ENCODE measurements around the gene C5orf46. TPM values are rescaled to one million over a fixed set of nuclear protein-coding genes. Genes with fewer than 3 reads are reported as not detected.

Gene C5orf46
- total and polyA plus RNA-seq, 10 donors: not detected

DNA sequence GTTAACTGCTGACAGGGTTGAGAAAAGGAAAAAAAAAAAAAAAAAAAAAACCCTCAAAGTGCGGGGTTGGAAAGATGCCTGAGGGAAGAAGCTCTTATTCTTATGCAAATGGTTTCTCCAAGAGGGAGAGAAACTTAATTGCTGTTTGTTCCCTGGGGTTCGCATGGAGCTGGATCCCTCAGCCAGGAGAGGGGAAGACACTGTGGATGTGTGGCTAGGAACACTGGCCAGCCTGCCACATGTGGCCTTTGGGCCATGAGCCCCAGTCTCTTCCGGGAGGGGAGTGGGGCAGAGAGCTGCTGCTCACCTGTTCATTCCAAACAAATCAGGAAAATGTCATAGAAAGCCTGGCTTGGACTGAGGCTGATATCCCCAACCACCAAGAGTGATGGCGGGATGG lies 37.2 kb downstream of the C5orf46 start:
- Histone ChIP-seq H3K9me3 (no peaks in the 10 kb centered on the region), H3K4me1 (no peaks in the 10 kb centered on the region), H3K4me3 (no peak overlapping the region), H3K27ac (no peak overlapping the region), H3K36me3 (no peaks in the 10 kb centered on the region), H3K27me3 (replicated peaks in 1 of 7) (no peaks in the 10 kb centered on the region)
- intact Hi-C loops (cut with DNase I; ENCODE audit: low total_unique reads): no loop called here
- TF ChIP-seq CTCF (IDR thresholded peaks at IDR 0.05 in 8 of 11, conservative IDR thresholded peaks at IDR 0.05 in 3 of 11) (no peak), POLR2AphosphoS5 (IDR thresholded peaks at IDR 0.05) (no peak), POLR2A (IDR thresholded peaks at IDR 0.05) (no peak)
- 46 to 66% (median 58%) methylated on average over 4 of the region's 4 CpGs for WGBS, 5 donors
- DNase-seq: no peak

GRCh38 chr5:147863454-147864158 lies 42.7 kb downstream of the C5orf46 start:
- no peaks in the 10 kb centered on the region for H3K27me3 ChIP-seq (replicated peaks in 1 of 7)
- no peaks in the 10 kb centered on the region for H3K9me3 ChIP-seq
- H3K4me3 ChIP-seq: no peak overlapping the region
- intact Hi-C loops (cut with DNase I; ENCODE audit: low total_unique reads): no loop called here
- WGBS, 5 donors: 36 to 52% (median 49%) methylated on average over 3 of the region's 3 CpGs
- H3K27ac ChIP-seq: no peak overlapping the region
- no peaks in the 10 kb centered on the region for H3K36me3 ChIP-seq
- DNase-seq: no peak
- no peaks in the 10 kb centered on the region for H3K4me1 ChIP-seq
- TF ChIP-seq CTCF (IDR thresholded peaks at IDR 0.05 in 8 of 11, conservative IDR thresholded peaks at IDR 0.05 in 3 of 11) (no peak), POLR2A (IDR thresholded peaks at IDR 0.05) (no peak), POLR2AphosphoS5 (IDR thresholded peaks at IDR 0.05) (no peak)

DNA sequence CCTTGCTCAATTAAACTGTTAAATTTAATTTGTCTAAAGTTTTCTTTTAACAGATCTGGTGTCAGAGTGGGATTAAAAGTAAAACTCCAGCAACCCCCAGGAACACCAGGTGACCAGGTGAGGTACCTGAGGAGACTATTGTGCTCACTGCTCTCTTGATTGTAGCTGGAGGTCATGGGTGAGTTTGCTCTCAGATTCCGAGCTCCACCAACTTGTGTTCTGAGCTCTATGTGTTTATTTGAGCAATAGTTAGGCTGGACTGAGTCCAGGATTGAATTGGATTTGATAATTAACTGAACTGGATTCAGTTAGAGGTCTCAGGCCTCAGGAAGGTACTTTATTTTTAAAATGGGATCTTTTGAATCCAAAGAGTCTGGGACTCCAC lies 45.7 kb downstream of the C5orf46 start:
- Histone ChIP-seq H3K9me3 (no peaks in the 10 kb centered on the region), H3K4me1 (peaks cover 0 to 5% (median 0%) of the 10 kb centered on the region in 6 donors), H3K4me3 (no peak overlapping the region), H3K27ac (no peak overlapping the region), H3K36me3 (no peaks in the 10 kb centered on the region), H3K27me3 (replicated peaks in 1 of 7) (peaks cover 0 to 5% (median 0%) of the 10 kb centered on the region in 7 donors)
- WGBS, 5 donors: 74 to 92% (median 84%) methylated on average over 1 of the region's 1 CpG
- intact Hi-C loops (cut with DNase I; ENCODE audit: low total_unique reads): no loop called here
- no peak for TF ChIP-seq POLR2A (IDR thresholded peaks at IDR 0.05)
- TF ChIP-seq POLR2AphosphoS5 (IDR thresholded peaks at IDR 0.05): no peak
- TF ChIP-seq CTCF (IDR thresholded peaks at IDR 0.05 in 8 of 11, conservative IDR thresholded peaks at IDR 0.05 in 3 of 11): no peak
- no peak for DNase-seq

- TF ChIP-seq CTCF (IDR thresholded peaks at IDR 0.05 in 8 of 11, conservative IDR thresholded peaks at IDR 0.05 in 3 of 11): no peak
- TF ChIP-seq POLR2AphosphoS5 (IDR thresholded peaks at IDR 0.05): no peak
- no peak for TF ChIP-seq POLR2A (IDR thresholded peaks at IDR 0.05)
- H3K4me1 ChIP-seq: peaks cover 0 to 5% (median 0%) of the 10 kb centered on the region in 6 donors
- peaks cover 0 to 5% (median 0%) of the 10 kb centered on the region in 7 donors for H3K27me3 ChIP-seq (replicated peaks in 1 of 7)
- 77 to 94% (median 87%) methylated on average over 3 of the region's 3 CpGs for WGBS, 5 donors
- intact Hi-C loops (cut with DNase I; ENCODE audit: low total_unique reads): no loop called here
- H3K27ac ChIP-seq: no peak overlapping the region
- H3K9me3 ChIP-seq: no peaks in the 10 kb centered on the region
- no peaks in the 10 kb centered on the region for H3K36me3 ChIP-seq
- no peak overlapping the region for H3K4me3 ChIP-seq
- no peak for DNase-seq
Observed at GRCh38 chr5:147859962-147860640, 46.2 kb downstream of the C5orf46 start.

All from spleen (tissue), 11 donors.